Left lung (tissue), 10 donors: ENCODE results near the gene EIF2S3. TPM values are rescaled to one million over a fixed set of nuclear protein-coding genes. Genes with fewer than 3 reads are reported as not detected.

Experiments
- ATAC-seq: fragments of 200-7000 bp; cut with Tn5 transposase; one replicate; pipeline ENCODE4 v1.9.1; 2020; ENCODE audit warnings: moderate library complexity
- DNase-seq, 4 donors: peaks; one replicate each; pipeline ENCODE4 v3.0.0-alpha.2; 2013 to 2020
- H3K27ac ChIP-seq, 2 donors: fragments of 200-600 bp; sonication (generic) in 1 of 2; one replicate each; pipeline versions ENCODE4 v1.5.0 to v1.8.0; 2020 to 2021
- H3K27me3 ChIP-seq, 2 donors: fragments of 200-600 bp; sonication (generic) in 1 of 2; one replicate each; pipeline versions ENCODE4 v1.5.0 to v1.8.0; 2020 to 2021
- H3K36me3 ChIP-seq, 2 donors: fragments of 200-600 bp; sonication (generic) in 1 of 2; one replicate each; pipeline versions ENCODE4 v1.5.0 to v1.8.0; 2020 to 2021
- H3K4me1 ChIP-seq, 2 donors: fragments of 200-600 bp; one replicate each; pipeline ENCODE4 v1.8.0; 2021
- H3K4me3 ChIP-seq, 2 donors: fragments of 200-600 bp; sonication (generic) in 1 of 2; one replicate each; pipeline versions ENCODE4 v1.5.0 to v1.8.0; 2020 to 2021; ENCODE audit warnings: mild to moderate bottlenecking in 1 of 2
- H3K9me3 ChIP-seq, 2 donors: fragments of 200-600 bp; sonication (generic) in 1 of 2; one replicate each; pipeline versions ENCODE4 v1.5.0 to v1.8.0; 2020 to 2021
- intact Hi-C, 2 donors: fragments of 100-400 bp; cut with DNase I; formaldehyde crosslinking; loops; one replicate each; pipeline versions ENCODE4 v1.11.2 to v1.14.2; 2022
- polyA plus RNA-seq, 6 donors: library from polyadenylated mRNA; unstranded; fragments of 120-200 nt; gene quantifications; one replicate each; pipeline ENCODE4 v1.2.1, GENCODE V29; 2013; ENCODE audit not compliant: insufficient read length in 6 of 6
- total RNA-seq, 2 donors: library from RNA; stranded (reverse); fragmentation: NEBNext Ultra II Directional; extraction: Animal tissue kit (Norgen Biotek cat#: 25700); gene quantifications; one replicate each; pipeline ENCODE4 v1.2.1, GENCODE V29; 2021
- TF ChIP-seq, protein P1 (sequence below), 2 donors: fragments of 200-600 bp; sonication (generic) in 1 of 2; IDR thresholded peaks; one replicate each; pipeline versions ENCODE4 v1.5.0 to v1.8.0; 2021; ENCODE audit warnings: antibody characterized with exemption in 2 of 2
- donor health status: DM: no; HTN: yes; CAD: no.
- donor health status: DM: no; HTN: no; CAD: no.

Gene EIF2S3
- total and polyA plus RNA-seq, 8 donors, result 140 to 259 (median 210) TPM

DNA sequence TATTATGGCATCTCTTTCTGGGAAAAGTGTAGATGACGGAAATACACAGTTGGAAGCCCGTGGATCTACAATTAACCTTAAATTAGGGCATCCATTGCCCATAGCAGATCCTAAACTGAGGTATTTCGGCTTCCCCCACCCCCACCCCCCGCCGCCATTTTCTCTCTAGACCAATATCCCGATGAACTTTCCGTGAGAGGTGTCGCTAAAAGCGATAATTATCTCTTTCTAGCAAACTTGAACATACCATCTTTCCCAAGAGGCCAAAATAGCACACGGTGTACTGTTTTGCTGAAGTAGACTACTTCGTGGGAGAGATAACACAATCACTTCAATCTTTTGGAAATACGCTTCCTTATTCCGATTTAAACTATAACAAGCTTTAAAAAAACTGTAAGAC is 28.3 kb upstream of the EIF2S3 start:
- ATAC-seq (no peak), DNase-seq (peak in 2 of 4 donors; percentile 22 to 36)
- Histone ChIP-seq H3K27ac (peak overlapping the region; percentile 89 to 93), H3K27me3 (peaks cover 0 to 18% of the 10 kb centered on the region in 2 donors), H3K36me3 (no peaks in the 10 kb centered on the region), H3K9me3 (no peaks in the 10 kb centered on the region), H3K4me1 (no peaks in the 10 kb centered on the region), H3K4me3 (peak overlapping the region; percentile 36 to 64)
- TF ChIP-seq, protein P1, sequence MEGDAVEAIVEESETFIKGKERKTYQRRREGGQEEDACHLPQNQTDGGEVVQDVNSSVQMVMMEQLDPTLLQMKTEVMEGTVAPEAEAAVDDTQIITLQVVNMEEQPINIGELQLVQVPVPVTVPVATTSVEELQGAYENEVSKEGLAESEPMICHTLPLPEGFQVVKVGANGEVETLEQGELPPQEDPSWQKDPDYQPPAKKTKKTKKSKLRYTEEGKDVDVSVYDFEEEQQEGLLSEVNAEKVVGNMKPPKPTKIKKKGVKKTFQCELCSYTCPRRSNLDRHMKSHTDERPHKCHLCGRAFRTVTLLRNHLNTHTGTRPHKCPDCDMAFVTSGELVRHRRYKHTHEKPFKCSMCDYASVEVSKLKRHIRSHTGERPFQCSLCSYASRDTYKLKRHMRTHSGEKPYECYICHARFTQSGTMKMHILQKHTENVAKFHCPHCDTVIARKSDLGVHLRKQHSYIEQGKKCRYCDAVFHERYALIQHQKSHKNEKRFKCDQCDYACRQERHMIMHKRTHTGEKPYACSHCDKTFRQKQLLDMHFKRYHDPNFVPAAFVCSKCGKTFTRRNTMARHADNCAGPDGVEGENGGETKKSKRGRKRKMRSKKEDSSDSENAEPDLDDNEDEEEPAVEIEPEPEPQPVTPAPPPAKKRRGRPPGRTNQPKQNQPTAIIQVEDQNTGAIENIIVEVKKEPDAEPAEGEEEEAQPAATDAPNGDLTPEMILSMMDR (IDR thresholded peaks at IDR 0.05), result no peak
- intact Hi-C loops, result no loop called here

DNA sequence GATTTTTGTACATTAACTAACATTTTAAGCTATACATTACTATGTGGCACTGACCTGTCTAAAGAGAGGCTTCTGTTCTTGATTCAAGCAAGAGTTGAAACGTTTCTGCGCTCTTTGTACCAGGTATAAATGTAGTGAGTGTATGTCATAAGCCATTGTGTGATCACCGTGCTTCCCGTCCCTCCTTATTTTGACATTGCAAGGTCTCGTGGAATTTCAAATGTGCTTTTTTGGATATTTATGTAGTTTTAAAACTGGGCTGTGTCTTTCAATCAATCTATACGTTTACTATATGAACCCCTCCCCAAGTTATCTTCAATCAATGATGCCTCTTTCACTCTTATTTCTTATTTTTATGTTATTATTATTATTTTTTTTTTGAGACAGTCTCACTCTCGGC is 27.7 kb upstream of the EIF2S3 start, which contains the start of gene KLHL15:
TSS of gene KLHL15 (minus strand) at position 101 of the 400 bp plus-strand sequence. CDS start 20,493 bp downstream, outside the sequence.
- no peak for DNase-seq
- intact Hi-C loops, result no loop called here
- peak within 1 kb of the TSS; percentile 36 to 64 for H3K4me3 ChIP-seq
- H3K4me1 ChIP-seq, result no peaks in the 10 kb centered on the region
- peaks cover 0 to 20% of the 10 kb centered on the region in 2 donors for H3K27me3 ChIP-seq
- peak within 1 kb of the TSS; percentile 89 to 93 for H3K27ac ChIP-seq
- no peaks in the 10 kb centered on the region for H3K9me3 ChIP-seq
- ATAC-seq, result no peak
- TF ChIP-seq, protein P1 (IDR thresholded peaks at IDR 0.05), result no peak
- H3K36me3 ChIP-seq, result no peaks in the 10 kb centered on the region

DNA sequence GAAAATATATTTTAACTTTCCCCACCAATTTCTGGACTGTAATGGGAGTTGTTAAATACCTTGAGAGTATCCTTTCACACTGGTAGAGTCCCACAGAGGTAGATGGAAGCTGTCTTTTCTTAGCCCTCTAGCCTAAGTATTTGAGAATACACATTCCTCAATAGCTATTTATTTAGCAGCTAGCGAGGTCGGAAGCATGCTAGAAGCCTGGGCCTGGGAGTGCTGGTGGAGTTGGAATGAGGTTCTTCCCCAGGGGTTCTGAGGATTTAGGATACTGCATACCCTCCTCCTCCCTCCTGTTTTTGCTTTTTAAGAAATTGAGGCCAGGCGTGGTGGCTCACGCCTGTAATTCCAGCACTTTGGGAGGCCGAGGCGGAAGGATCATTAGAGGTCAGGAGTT is 26.8 kb upstream of the EIF2S3 start:
- intact Hi-C loops, result no loop called here
- Histone ChIP-seq H3K4me3 (no peak overlapping the region), H3K27ac (no peak overlapping the region), H3K36me3 (no peaks in the 10 kb centered on the region), H3K9me3 (no peaks in the 10 kb centered on the region), H3K27me3 (peaks cover 0 to 19% of the 10 kb centered on the region in 2 donors), H3K4me1 (no peaks in the 10 kb centered on the region)
- DNase-seq (no peak), ATAC-seq (no peak)
- TF ChIP-seq, protein P1 (IDR thresholded peaks at IDR 0.05), result no peak

DNA sequence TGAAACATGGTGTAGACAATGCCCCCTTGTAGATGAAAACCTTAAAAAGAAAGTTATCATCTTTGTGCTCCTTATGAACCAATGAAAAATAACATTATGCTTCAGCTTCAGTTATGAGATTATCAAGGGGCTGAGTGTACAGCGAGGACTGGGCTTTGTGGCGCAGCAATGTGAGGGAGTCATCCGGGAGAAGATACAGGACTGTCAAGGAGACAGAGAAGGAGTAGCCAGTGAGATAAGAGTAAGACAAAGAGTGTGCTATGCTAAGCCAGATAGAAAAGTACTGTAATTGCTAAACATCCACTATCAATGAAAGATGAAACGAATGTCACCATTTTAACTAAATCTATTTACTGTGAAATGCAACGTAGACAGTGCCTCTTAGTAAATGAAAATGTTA is 24.2 kb upstream of the EIF2S3 start:
- DNase-seq, result no peak
- Histone ChIP-seq H3K9me3 (no peaks in the 10 kb centered on the region), H3K27me3 (peaks cover 0 to 14% of the 10 kb centered on the region in 2 donors), H3K4me3 (no peak overlapping the region), H3K36me3 (no peaks in the 10 kb centered on the region), H3K27ac (no peak overlapping the region), H3K4me1 (no peaks in the 10 kb centered on the region)
- TF ChIP-seq, protein P1 (IDR thresholded peaks at IDR 0.05), result no peak
- no peak for ATAC-seq
- intact Hi-C loops, result no loop called here

DNA sequence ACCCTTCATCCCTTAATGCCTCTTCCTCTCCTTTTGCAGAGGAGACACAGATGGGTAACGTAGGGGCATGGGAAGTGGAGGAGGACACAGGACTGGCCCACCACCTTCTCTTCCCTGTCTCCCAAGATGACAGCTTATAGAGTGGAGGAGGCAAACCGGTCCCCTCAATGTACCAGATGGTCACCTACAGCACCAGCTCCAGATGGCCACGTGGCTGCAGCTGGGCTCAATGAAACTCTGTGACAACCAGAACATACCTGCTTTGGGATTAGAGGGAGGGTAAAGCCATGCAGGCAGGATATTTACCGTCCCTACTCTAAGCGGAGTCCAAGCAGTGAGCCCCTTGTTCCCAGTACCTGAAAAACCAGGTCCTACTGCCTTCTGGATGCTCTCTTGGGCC is 20.3 kb upstream of the EIF2S3 start:
- ATAC-seq (no peak), DNase-seq (no peak)
- intact Hi-C loops, result no loop called here
- TF ChIP-seq, protein P1 (IDR thresholded peaks at IDR 0.05), result no peak
- Histone ChIP-seq H3K4me3 (no peak overlapping the region), H3K9me3 (no peaks in the 10 kb centered on the region), H3K27ac (no peak overlapping the region), H3K36me3 (no peaks in the 10 kb centered on the region), H3K4me1 (no peaks in the 10 kb centered on the region), H3K27me3 (peaks cover 0 to 20% of the 10 kb centered on the region in 2 donors)
